ENCODE data around the gene ATPAF1.
"Not testable (repeated sequence)": the region's sequence is repeated elsewhere in the genome, so short reads cannot be mapped to it uniquely, and the experiment has no call there.

Gene ATPAF1

DNA sequence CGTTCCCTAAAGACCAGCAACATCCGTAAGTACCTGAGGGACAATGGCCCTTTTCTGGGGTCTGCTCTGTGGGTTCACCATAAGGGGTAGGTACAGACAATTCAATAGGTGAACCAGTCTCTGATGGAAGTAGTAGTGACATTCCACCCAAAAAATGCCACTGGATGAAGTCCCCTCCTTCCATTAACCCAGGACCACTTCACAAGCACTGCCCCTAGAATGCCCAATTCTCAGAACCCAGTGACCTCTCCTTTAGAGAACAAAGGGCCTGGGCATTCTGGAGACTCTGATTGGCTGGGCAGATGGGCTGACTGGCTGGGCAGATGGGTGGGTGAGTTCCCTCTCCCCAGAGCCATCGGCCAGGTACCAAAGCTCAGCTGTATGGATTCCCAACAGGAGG lies 3.4 kb upstream of the ATPAF1 start, which contains the start of gene TEX38:
Gene TEX38, plus strand, starts transcription at position 301 of the 400 bp plus-strand sequence. Its CDS starts 81 bp downstream, at position 382.
- TF ChIP-seq MAX (IDR thresholded peaks at IDR 0.05; ENCODE audit: low read depth, low read length) (no peak), POLR2A (IDR thresholded peaks at IDR 0.05; ENCODE audit: extremely low read depth, insufficient read length) (no peak), MYC (IDR thresholded peaks at IDR 0.05; ENCODE audit: low read depth, low read length) (no peak)
- TF ChIP-seq, protein P1, sequence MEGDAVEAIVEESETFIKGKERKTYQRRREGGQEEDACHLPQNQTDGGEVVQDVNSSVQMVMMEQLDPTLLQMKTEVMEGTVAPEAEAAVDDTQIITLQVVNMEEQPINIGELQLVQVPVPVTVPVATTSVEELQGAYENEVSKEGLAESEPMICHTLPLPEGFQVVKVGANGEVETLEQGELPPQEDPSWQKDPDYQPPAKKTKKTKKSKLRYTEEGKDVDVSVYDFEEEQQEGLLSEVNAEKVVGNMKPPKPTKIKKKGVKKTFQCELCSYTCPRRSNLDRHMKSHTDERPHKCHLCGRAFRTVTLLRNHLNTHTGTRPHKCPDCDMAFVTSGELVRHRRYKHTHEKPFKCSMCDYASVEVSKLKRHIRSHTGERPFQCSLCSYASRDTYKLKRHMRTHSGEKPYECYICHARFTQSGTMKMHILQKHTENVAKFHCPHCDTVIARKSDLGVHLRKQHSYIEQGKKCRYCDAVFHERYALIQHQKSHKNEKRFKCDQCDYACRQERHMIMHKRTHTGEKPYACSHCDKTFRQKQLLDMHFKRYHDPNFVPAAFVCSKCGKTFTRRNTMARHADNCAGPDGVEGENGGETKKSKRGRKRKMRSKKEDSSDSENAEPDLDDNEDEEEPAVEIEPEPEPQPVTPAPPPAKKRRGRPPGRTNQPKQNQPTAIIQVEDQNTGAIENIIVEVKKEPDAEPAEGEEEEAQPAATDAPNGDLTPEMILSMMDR (IDR thresholded peaks at IDR 0.05; ENCODE audit: low read depth, low read length) = no peak
- no peak within 1 kb of the TSS for H3K4me3 ChIP-seq (ENCODE audit: low read depth, low read length)
- DNase-seq (ENCODE audit: low read depth) = no peak

- TF ChIP-seq, protein P1 (IDR thresholded peaks at IDR 0.05; ENCODE audit: low read depth, low read length) = no peak
- TF ChIP-seq MAX (IDR thresholded peaks at IDR 0.05; ENCODE audit: low read depth, low read length) (no peak), POLR2A (IDR thresholded peaks at IDR 0.05; ENCODE audit: extremely low read depth, insufficient read length) (no peak), MYC (IDR thresholded peaks at IDR 0.05; ENCODE audit: low read depth, low read length) (no peak)
- no peak for DNase-seq (ENCODE audit: low read depth)
- H3K4me3 ChIP-seq (ENCODE audit: low read depth, low read length) = no peak overlapping the region
These were observed 2.0 kb upstream of the ATPAF1 start for GRCh38 chr1:46670134-46670533.

DNA sequence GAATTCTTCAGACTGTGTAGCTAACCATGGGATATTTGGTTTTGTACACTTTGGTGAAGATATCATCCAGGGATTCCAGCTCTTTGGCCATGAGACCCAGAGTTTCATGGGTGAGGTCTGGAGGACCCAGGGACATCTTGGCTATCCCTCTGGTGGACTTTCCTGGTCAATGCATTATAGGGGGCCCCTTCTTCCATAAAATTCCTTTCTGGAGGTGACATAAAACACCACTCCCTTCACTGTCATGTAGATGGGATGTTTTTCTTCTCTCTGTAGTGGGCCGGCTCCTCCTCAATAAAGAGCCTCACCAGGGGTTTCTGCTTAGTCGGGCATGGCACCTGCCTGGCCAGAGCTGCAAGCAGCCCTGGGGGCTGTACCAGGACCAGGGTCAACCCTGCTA lies 2.2 kb downstream of the ATPAF1 start:
- no peak for DNase-seq (ENCODE audit: low read depth)
- TF ChIP-seq, protein P1 (IDR thresholded peaks at IDR 0.05; ENCODE audit: low read depth, low read length) = no peak
- no peak for TF ChIP-seq POLR2A (IDR thresholded peaks at IDR 0.05; ENCODE audit: extremely low read depth, insufficient read length)
- TF ChIP-seq MYC (IDR thresholded peaks at IDR 0.05; ENCODE audit: low read depth, low read length) = no peak
- no peak for TF ChIP-seq MAX (IDR thresholded peaks at IDR 0.05; ENCODE audit: low read depth, low read length)
- no peak overlapping the region for H3K4me3 ChIP-seq (ENCODE audit: low read depth, low read length)

DNA sequence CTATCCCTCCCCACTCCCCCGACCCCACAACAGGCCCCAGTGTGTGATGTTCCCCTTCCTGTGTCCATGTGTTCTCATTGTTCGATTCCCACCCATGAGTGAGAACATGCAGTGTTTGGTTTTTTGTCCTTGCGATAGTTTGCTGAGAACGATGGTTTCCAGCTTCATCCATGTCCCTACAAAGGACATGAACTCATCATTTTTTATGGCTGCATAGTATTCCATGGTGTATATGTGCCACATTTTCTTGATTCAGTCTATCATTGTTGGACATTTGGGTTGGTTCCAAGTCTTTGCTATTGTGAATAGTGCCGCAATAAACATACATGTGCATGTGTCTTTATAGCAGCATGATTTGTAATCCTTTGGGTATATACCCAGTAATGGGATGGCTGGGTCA lies 5.2 kb downstream of the ATPAF1 start:
- not testable (repeated sequence) for DNase-seq (ENCODE audit: low read depth); H3K4me3 ChIP-seq (ENCODE audit: low read depth, low read length)

GRCh38 chr1:46660116-46660515 lies 8.0 kb downstream of the ATPAF1 start:
- not testable (repeated sequence) for H3K4me3 ChIP-seq (ENCODE audit: low read depth, low read length); DNase-seq (ENCODE audit: low read depth)

- TF ChIP-seq, protein P1 (IDR thresholded peaks at IDR 0.05; ENCODE audit: low read depth, low read length) = no peak
- no peak for TF ChIP-seq POLR2A (IDR thresholded peaks at IDR 0.05; ENCODE audit: extremely low read depth, insufficient read length)
- no peak for TF ChIP-seq MAX (IDR thresholded peaks at IDR 0.05; ENCODE audit: low read depth, low read length)
- DNase-seq (ENCODE audit: low read depth) = no peak
- H3K4me3 ChIP-seq (ENCODE audit: low read depth, low read length) = no peak overlapping the region
These were observed 8.8 kb downstream of the ATPAF1 start for GRCh38 chr1:46659307-46659870.

DNA sequence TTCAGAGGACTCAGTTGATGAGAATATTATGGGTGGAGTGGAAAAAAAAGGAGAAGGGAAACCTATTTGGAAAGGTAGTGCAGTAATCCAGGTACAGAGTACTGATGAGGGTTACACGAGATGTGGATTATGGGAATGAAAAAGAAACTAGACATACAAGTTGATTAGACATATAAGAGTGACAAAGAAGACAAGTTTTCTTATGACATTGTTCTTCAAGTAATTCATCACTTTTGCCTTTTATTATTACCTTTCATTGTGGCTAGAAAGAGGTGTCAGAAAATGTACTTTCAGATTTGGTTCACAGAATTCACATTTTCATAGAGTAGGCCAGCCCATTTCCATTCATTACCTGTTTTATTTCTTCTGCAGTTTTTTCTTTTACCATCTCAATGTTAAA lies 10.4 kb downstream of the ATPAF1 start:
- no peak overlapping the region for H3K4me3 ChIP-seq (ENCODE audit: low read depth, low read length)
- no peak for DNase-seq (ENCODE audit: low read depth)
- TF ChIP-seq MAX (IDR thresholded peaks at IDR 0.05; ENCODE audit: low read depth, low read length) (no peak), POLR2A (IDR thresholded peaks at IDR 0.05; ENCODE audit: extremely low read depth, insufficient read length) (no peak), MYC (IDR thresholded peaks at IDR 0.05; ENCODE audit: low read depth, low read length) (no peak)
- TF ChIP-seq, protein P1 (IDR thresholded peaks at IDR 0.05; ENCODE audit: low read depth, low read length) = no peak

All from NB4 (cell line).